K562 (cell line): Measurements from ENCODE around the gene SBF1. TPM values are rescaled to one million over a fixed set of nuclear protein-coding genes. Genes with fewer than 3 reads are reported as not detected.

ENCODE experiments used
- ATAC-seq: fragments of 200-7000 bp; cut with Tn5 transposase; 3 replicates; pipeline ENCODE4 v1.9.1; 2020; ENCODE audit warnings: moderate library complexity
- BruUV-seq: library from RNA; stranded (reverse); fragments of 400-500 nt; replicated peaks from 2 replicates; lab custom pipeline; 2021; lab: Mats Ljungman, UMichigan
- CTCF ChIA-PET: fragments of 300-600 bp; formaldehyde crosslinking; extraction: SDS; loops from one replicate; lab custom pipeline; 2021; ENCODE audit warnings: low intra/inter-chr PET ratio; lab: Yijun Ruan, JAX
- POLR2A ChIA-PET: fragments of 300-600, 350-650 bp; sonication (Branson Sonifier 250); formaldehyde crosslinking; extraction: SDS; loops from one replicate; lab custom pipeline; 2021; ENCODE audit warnings: antibody characterized with exemption, inconsistent platforms; lab: Yijun Ruan, JAX
- DNase-seq, 4 experiments: peaks; one replicate each; pipeline versions ENCODE4 v3.0.0 to v3.0.0-alpha.2; 2011 to 2018; ENCODE audit warnings: low spot score in 3 of 4, mixed read lengths in 3 of 4; ENCODE audit errors: extremely low read depth in 1 of 4
- FAIRE-seq: peaks from 2 replicates; lab custom pipeline; 2011; peaks lifted over from hg19 to GRCh38; lab: Jason Lieb, UNC
- H2AFZ ChIP-seq: 2 replicates; pipeline ENCODE4 v1.6.0; 2011; ENCODE audit warnings: low read depth, low read length, control low read depth, inconsistent platforms
- H3K27ac ChIP-seq: fragments of 200-600 bp; 3 replicates; pipeline ENCODE4 v1.8.0; 2011; ENCODE audit warnings: low read depth, mild to moderate bottlenecking, control low read depth, inconsistent platforms, low read length, moderate library complexity, mixed read lengths; ENCODE audit errors: extremely low read depth
- H3K27me3 ChIP-seq, 2 experiments: fragments of 300-600 bp in 1 of 2; 2 replicates in 1 of 2; 3 replicates in 1 of 2; pipeline versions ENCODE4 v1.6.0 to v1.8.0; 2011; ENCODE audit warnings: inconsistent platforms in 2 of 2, low read length in 2 of 2, mild to moderate bottlenecking in 1 of 2, mixed read lengths in 1 of 2, moderate library complexity in 1 of 2; ENCODE audit not compliant: control insufficient read depth in 2 of 2, insufficient read depth in 2 of 2
- H3K36me3 ChIP-seq: fragments of 300-600 bp; 3 replicates; pipeline ENCODE4 v1.8.0; 2011; ENCODE audit warnings: mild to moderate bottlenecking, low read length, inconsistent platforms; ENCODE audit not compliant: control insufficient read depth, insufficient read depth
- H3K4me1 ChIP-seq, 2 experiments: fragments of 200-600 bp in 1 of 2; replicated peaks in 1 of 2; 2 replicates in 1 of 2; 3 replicates in 1 of 2; pipeline versions ENCODE4 v1.5.1 to v1.8.0; 2011; ENCODE audit warnings: inconsistent platforms in 2 of 2, low read length in 2 of 2, mild to moderate bottlenecking in 1 of 2, mixed read lengths in 1 of 2, moderate library complexity in 1 of 2; ENCODE audit not compliant: control insufficient read depth in 2 of 2, insufficient read depth in 2 of 2
- H3K4me2 ChIP-seq: 2 replicates; pipeline ENCODE4 v1.6.1; 2011; ENCODE audit warnings: low read length, control low read depth, inconsistent platforms, mixed read lengths; ENCODE audit not compliant: insufficient read depth
- H3K4me3 ChIP-seq: fragments of 200-600 bp; sonication (generic), shearing (Covaris generic); 2 replicates; pipeline ENCODE4 v1.5.1; 2016; ENCODE audit warnings: control low read depth, inconsistent platforms
- H3K79me2 ChIP-seq: fragments of 200-600 bp; 3 replicates; pipeline ENCODE4 v1.8.0; 2011; ENCODE audit warnings: low read length, inconsistent platforms; ENCODE audit not compliant: control insufficient read depth, insufficient read depth
- H3K9ac ChIP-seq, 2 experiments: 2 replicates each; pipeline versions ENCODE4 v1.6.0 to v1.6.1; 2011; ENCODE audit warnings: low read depth in 2 of 2, low read length in 2 of 2, control low read depth in 1 of 2, inconsistent platforms in 1 of 2, mild to moderate bottlenecking in 1 of 2, mixed read lengths in 1 of 2; ENCODE audit not compliant: insufficient read depth in 1 of 2
- H3K9me1 ChIP-seq: one replicate; pipeline ENCODE4 v1.6.0; 2011; ENCODE audit warnings: inconsistent platforms, mild to moderate bottlenecking, low read length, moderate library complexity; ENCODE audit not compliant: control insufficient read depth, insufficient read depth
- H3K9me3 ChIP-seq: replicated peaks from 2 replicates; pipeline ENCODE4 v1.5.1; 2011; ENCODE audit warnings: low read depth, low read length, inconsistent platforms; ENCODE audit not compliant: control insufficient read depth, insufficient read depth
- H4K20me1 ChIP-seq: replicated peaks from 2 replicates; pipeline ENCODE4 v1.6.1; 2011; ENCODE audit warnings: low read length, inconsistent platforms, mixed read lengths; ENCODE audit not compliant: control insufficient read depth, insufficient read depth
- CSDE1 ChIP-seq, 2 experiments: fragments of 450-650 bp; IDR thresholded peaks; 2 replicates each; pipeline ENCODE4 v1.6.1; 2016; ENCODE audit warnings: mild to moderate bottlenecking in 1 of 2
- MAFF ChIP-seq: IDR thresholded peaks from 2 replicates; pipeline ENCODE4 v1.6.1; 2012; ENCODE audit warnings: low read length, improper control_type of control experiment
- MECOM ChIP-seq: fragments of 250-450 bp; sonication (Bioruptor Pico); IDR thresholded peaks from 2 replicates; pipeline ENCODE4 v1.8.0; 2022; ENCODE audit warnings: inconsistent platforms
- NUFIP1 ChIP-seq: fragments of 450-650 bp; IDR thresholded peaks from 2 replicates; pipeline ENCODE4 v1.6.1; 2018; ENCODE audit not compliant: partially characterized antibody
- PATZ1 ChIP-seq: fragments of 250-450 bp; sonication (Bioruptor Pico); IDR thresholded peaks from 2 replicates; pipeline ENCODE4 v1.5.0; 2020; ENCODE audit warnings: mild to moderate bottlenecking, borderline replicate concordance
- PRDM10 ChIP-seq: fragments of 450-650 bp; IDR thresholded peaks from 2 replicates; pipeline ENCODE4 v1.6.1; 2018; ENCODE audit not compliant: partially characterized antibody
- RB1 ChIP-seq: fragments of 450-650 bp; IDR thresholded peaks from 2 replicates; pipeline ENCODE4 v1.6.1; 2017; ENCODE audit warnings: low read depth, mild to moderate bottlenecking
- SMARCA5 ChIP-seq: fragments of 450-650 bp; IDR thresholded peaks from 2 replicates; pipeline ENCODE4 v1.6.1; 2016
- TCFL5 ChIP-seq: fragments of 250-450 bp; sonication (Bioruptor Pico); conservative IDR thresholded peaks from 2 replicates; pipeline ENCODE4 v1.6.1; 2021; ENCODE audit warnings: mild to moderate bottlenecking, moderate library complexity, matching md5 sums
- ZNF668 ChIP-seq: fragments of 250-450 bp; sonication (Bioruptor Pico); IDR thresholded peaks from 2 replicates; pipeline ENCODE4 v1.8.0; 2022; ENCODE audit warnings: mild to moderate bottlenecking, inconsistent platforms
- WGBS: fragments of 100-300 bp; shearing (Covaris generic); methylation state at CpG from one replicate; pipeline ENCODE4 v1.1.6; 2016; ENCODE audit warnings: low coverage, mixed read lengths; ENCODE audit not compliant: insufficient coverage; ENCODE audit errors: missing lambda C conversion rate; 5-methylcytosine and 5-hydroxymethylcytosine counted together
- in situ Hi-C: fragments of 300-500 bp; cut with MboI; formaldehyde crosslinking; loops from 4 replicates; pipeline ENCODE4 v1.15.0; 2018; ENCODE audit warnings: inconsistent platforms, mixed read lengths
- intact Hi-C: fragments of 100-400 bp; cut with micrococcal nuclease; formaldehyde crosslinking; loops from 2 replicates; pipeline ENCODE4 v1.14.2; 2022
- polyA plus RNA-seq, 8 experiments: library from polyadenylated mRNA; depleted of rRNA in 4 of 8; stranded (reverse) in 5 of 8; unstranded in 3 of 8; fragments of >200 nt; fragmentation: Nextera tagmentation in 2 of 8; fragmentation: Illumina TruSeq in 1 of 8; extraction: Ambion mirVana in 2 of 8; extraction: Trizol in 1 of 8; gene quantifications; 2 replicates each; pipeline versions ENCODE4 v1.2.1 to v1.2.3, GENCODE V29; 2011 to 2014; ENCODE audit warnings: inconsistent platforms in 1 of 8, missing spikeins in 1 of 8
- total RNA-seq, 7 experiments: library from RNA; depleted of rRNA in 6 of 7; stranded (reverse); fragments of >200 nt in 6 of 7; fragmentation: Illumina TruSeq in 2 of 7; extraction: Trizol in 2 of 7; gene quantifications; 2 replicates each; pipeline versions ENCODE4 v1.2.1 to v1.2.3, GENCODE V29; 2011 to 2021; ENCODE audit warnings: low replicate concordance in 1 of 7

SBF1 gene
- total and polyA plus RNA-seq, 9 of the 15 experiments (the other 6 are each of a cell fraction or from before 2014, with no cell fraction given): 0.44 to 50.4 (median 11.4) TPM

- BruUV-seq: no TSS peak
- Histone ChIP-seq H2AFZ (no peak overlapping the region), H3K4me3 (no peak overlapping the region), H3K9me1 (no peaks in the 10 kb centered on the region), H3K4me1 (peaks cover 8 to 46% of the 10 kb centered on the region in 2 experiments; a peak in 4 of 5 replicates), H3K27ac (no peak overlapping the region), H3K36me3 (peaks cover 64% of the 10 kb centered on the region; the same call in 1 of the 3 replicates), H3K9ac (peak overlapping the region in 1 of 2 experiments; percentile 9; a peak in 1 of 4 replicates), H3K4me2 (no peak overlapping the region), H4K20me1 (peaks cover 12% of the 10 kb centered on the region; the same call in 1 of the 2 replicates), H3K9me3 (no peaks in the 10 kb centered on the region), H3K79me2 (peaks cover 34% of the 10 kb centered on the region), H3K27me3 (no peaks in the 10 kb centered on the region)
- CTCF ChIA-PET: no interaction called here
- POLR2A ChIA-PET: interaction anchor here (0.5 to 5.3 kb wide), 9 partner anchors 8 to 331 kb away, joined by 3 to 65 read pairs (median 4); partner anchors contain the start of genes LMF2, NCAPH2 and SYCE3
- no peak for FAIRE-seq
- 91% methylated on average over 8 of the region's 15 CpGs for WGBS
- in situ Hi-C loops: loop anchor here (5.0 kb wide), 1 partner anchor 45 kb away; no protein-coding TSS in a partner anchor
- intact Hi-C loops: no loop called here
- DNase-seq: no peak
- ATAC-seq: no peak
- TF ChIP-seq MECOM (CRISPR knock-in tag): no peak
- no peak for TF ChIP-seq PRDM10
- TF ChIP-seq TCFL5 (CRISPR knock-in tag): no peak
- no peak for TF ChIP-seq RB1
- TF ChIP-seq CSDE1 (IDR thresholded peaks at IDR 0.05): no peak
- TF ChIP-seq NUFIP1: no peak
- TF ChIP-seq MAFF: no peak
- no peak for TF ChIP-seq PATZ1 (CRISPR knock-in tag)
- no peak for TF ChIP-seq SMARCA5
- no peak for TF ChIP-seq ZNF668 (CRISPR knock-in tag)
Measured at GRCh38 chr22:50522208-50522805, 47.5 kb upstream of the SBF1 start.
